ENCODE data around the gene MPZL1.
"Not testable (repeated sequence)": the region's sequence is repeated elsewhere in the genome, so short reads cannot be mapped to it uniquely, and the experiment has no call there.

Gene MPZL1

GRCh38 chr1:167819849-167820683, 98.3 kb downstream of the MPZL1 start:
- DNase-seq: peak; percentile 67

GRCh38 chr1:167820684-167821355, 99.0 kb downstream of the MPZL1 start:
- no peak for DNase-seq

DNA sequence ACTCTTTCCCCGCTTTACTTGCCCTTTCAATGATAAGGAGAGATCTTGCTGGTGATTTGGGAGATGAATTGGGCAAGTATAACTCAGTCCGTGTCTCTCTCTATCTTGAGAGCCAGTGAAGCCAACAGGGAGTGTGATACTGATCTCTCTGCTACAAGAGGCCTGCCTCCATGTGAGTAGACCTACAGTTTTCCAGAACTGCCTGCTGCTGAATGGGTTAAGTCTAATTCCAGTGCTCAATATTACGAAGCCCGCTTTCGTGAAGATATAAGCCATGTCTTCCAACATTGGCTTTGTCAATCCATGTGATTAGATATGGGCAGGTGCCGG, 99.5 kb downstream of the MPZL1 start:
- no peak for DNase-seq

- no peak for DNase-seq
Observed at GRCh38 chr1:167821969-167822685, 100.3 kb downstream of the MPZL1 start.

- DNase-seq: no peak
Observed at GRCh38 chr1:167824163-167824794, 102.5 kb downstream of the MPZL1 start.

DNA sequence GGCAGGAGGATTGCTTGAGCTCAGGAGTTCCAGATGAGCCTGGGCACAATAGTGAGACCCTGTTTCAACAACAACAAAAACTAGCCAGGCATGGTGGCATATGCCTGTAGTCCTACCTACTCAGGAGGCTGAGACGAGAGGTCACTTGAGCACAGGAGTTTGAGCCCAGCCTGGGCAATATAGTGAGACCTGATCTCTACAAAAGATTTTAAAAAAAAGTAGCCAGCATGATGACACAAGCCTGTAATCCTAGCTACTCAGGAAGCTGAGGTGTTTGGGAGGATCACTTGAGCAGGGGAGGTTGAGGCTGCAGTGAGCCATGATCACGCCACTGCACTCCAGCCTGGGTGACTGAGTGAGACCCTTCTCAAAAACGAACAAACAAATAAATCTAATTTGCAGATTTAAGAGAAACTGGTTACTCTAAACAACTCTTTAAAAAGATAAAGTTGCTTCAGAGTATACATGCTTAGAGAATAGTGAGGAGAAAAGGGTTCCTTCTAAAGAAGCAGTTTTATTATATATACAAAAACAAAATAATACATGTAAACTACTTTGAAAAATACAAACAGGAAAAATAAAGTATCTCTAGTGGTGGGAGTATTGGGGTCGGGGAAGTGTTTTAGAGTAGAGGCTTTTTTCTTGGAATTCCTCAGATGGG, 103.8 kb downstream of the MPZL1 start:
- no peak for DNase-seq

GRCh38 chr1:167826127-167826526, 104.3 kb downstream of the MPZL1 start:
- DNase-seq: no peak

GRCh38 chr1:167829868-167830267, 108.1 kb downstream of the MPZL1 start:
- DNase-seq: no peak

DNA sequence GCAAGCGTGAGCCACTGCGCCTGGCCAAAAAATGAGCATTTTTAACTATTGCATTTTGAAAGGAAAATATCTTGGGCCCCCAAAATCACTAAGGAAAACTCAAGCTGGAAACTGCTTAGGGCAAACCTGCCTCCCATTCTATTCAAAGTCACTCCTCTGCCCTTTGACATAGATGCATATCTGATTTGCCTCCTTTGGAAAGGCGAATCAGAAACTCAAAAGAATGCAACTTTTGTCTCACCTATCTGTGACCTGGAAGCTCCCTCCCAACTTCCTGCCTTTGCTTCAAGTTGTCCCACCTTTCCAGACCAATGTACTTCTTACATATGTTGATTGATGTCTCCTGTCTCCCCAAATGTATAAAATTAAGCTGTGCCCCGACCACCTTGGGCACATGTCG, 108.9 kb downstream of the MPZL1 start:
- DNase-seq: not testable (repeated sequence)

- no peak for DNase-seq
Observed at GRCh38 chr1:167832693-167833092, 110.9 kb downstream of the MPZL1 start.

DNA sequence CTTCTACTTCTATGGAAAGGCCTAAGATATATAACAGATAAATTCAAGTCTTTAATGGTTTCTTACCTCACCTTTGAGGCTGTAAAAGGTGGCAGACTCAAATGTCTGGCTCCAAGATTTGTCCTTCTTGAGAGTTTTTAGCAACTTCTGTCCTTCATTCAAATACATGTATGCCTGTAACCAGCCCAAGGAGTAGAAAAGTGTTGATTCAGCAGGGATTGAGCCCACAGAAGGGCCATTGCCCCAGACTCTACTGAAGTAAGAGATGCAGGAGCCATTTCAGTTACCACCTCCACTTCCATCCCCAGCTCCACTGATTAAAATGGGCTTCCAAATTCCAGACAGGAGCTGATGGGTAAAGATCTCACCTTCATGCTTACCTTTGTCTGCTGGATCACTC, 112.1 kb downstream of the MPZL1 start:
- no peak for DNase-seq

DNA sequence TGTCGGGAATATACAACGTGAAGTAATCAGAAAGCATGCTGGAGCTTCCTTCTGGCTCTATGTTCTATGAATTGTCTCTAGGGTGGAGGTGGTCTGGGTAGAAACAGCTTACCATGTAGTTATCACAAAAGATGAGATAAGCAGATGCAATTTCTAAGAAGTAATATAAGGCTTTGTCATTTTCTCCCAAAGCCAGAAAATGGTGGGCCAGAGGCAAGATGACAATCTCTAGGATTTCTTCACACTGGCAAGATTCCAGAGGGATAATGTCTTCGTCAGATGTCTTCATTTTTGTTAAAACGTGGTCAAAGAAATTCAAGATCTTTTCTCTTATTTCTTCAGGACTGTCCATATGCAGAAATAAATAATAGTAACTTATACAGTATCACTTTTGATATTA, 114.4 kb downstream of the MPZL1 start:
- DNase-seq: no peak

DNA sequence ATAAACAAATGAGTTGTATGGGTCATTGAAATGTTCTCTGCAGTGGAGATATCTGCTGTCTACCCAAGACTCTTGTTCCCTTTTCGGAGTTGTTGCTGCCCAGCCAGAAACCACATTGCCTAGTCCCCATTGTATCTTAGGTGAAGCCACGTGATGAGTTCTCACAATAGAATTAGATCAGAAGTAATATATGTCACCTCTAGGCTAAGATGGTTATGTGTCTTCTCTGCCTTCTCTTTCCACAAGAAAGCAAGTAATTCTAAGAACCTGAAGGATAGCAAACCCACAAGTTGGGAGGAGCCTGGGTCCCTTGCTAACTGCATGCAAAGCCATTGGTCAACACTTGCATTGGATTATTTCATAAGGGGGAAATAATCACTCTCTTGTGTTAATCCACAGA, 115.5 kb downstream of the MPZL1 start:
- peak; percentile 6 for DNase-seq

DNA sequence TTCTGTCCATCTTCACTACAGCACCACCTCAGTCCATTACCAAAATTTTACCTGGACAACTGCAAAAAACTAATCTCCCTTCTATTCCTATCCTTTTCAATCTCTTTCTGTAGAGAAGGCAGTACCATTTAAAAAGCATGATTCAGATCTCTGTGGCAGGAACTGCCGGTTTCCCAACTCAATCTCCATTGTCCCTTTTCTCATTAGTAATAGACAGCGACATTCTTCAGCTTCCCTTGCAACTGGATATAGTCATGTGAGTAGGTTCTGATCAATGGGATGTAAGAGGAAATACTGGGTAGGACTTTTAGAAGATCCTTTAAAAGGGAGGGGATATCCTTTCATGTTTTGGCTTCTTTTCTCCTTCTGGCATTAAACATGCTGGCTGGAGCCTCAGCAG, 117.2 kb downstream of the MPZL1 start:
- no peak for DNase-seq
